MM.1S (cell line): ENCODE measurements around the gene RFPL4AL1.
A peak's percentile ranks its signal among the peaks of the same experiment; 100 is the strongest.

ENCODE experiments used
- DNase-seq: peaks from one replicate; pipeline ENCODE4 v3.0.0-alpha.2; 2015
- H2AFZ ChIP-seq: fragments of 300-600 bp; sonication (generic); 2 replicates; pipeline ENCODE4 v1.6.0; 2016; ENCODE audit warnings: antibody characterized with exemption, low read length
- H3F3A ChIP-seq: fragments of 300-600 bp; sonication (generic); 2 replicates; pipeline ENCODE4 v1.6.1; 2016; ENCODE audit warnings: mild to moderate bottlenecking, antibody characterized with exemption, low read length, moderate library complexity, mixed read lengths; ENCODE audit not compliant: insufficient read depth
- H3K27ac ChIP-seq: fragments of 300-600 bp; sonication (generic); 2 replicates; pipeline ENCODE4 v1.5.1; 2016; ENCODE audit warnings: mild to moderate bottlenecking, low read length
- H3K27me3 ChIP-seq: fragments of 300-600 bp; sonication (generic); replicated peaks from 2 replicates; pipeline ENCODE4 v1.6.0; 2016; ENCODE audit warnings: low read length; ENCODE audit not compliant: insufficient read depth
- H3K36me3 ChIP-seq: fragments of 300-600 bp; sonication (generic); replicated peaks from 2 replicates; pipeline ENCODE4 v1.6.1; 2016; ENCODE audit warnings: mild to moderate bottlenecking, low read length, mixed read lengths; ENCODE audit not compliant: insufficient read depth
- H3K4me1 ChIP-seq: fragments of 300-600 bp; sonication (generic); 2 replicates; pipeline ENCODE4 v1.6.1; 2016; ENCODE audit warnings: low read length, mixed read lengths
- H3K4me2 ChIP-seq: fragments of 300-600 bp; sonication (generic); 2 replicates; pipeline ENCODE4 v1.6.0; 2016; ENCODE audit warnings: low read depth, low read length
- H3K4me3 ChIP-seq: fragments of 300-600 bp; sonication (generic); 2 replicates; pipeline ENCODE4 v1.5.1; 2016; ENCODE audit warnings: low read length, mixed read lengths
- H3K79me2 ChIP-seq: fragments of 300-600 bp; sonication (generic); 2 replicates; pipeline ENCODE4 v1.6.1; 2016; ENCODE audit warnings: mixed run types, low read length, mixed read lengths
- H3K9ac ChIP-seq: fragments of 300-600 bp; sonication (generic); 2 replicates; pipeline ENCODE4 v1.6.1; 2016; ENCODE audit warnings: low read length, mixed read lengths
- H3K9me2 ChIP-seq: fragments of 300-600 bp; sonication (generic); replicated peaks from 2 replicates; pipeline ENCODE4 v1.6.1; 2016; ENCODE audit warnings: mild to moderate bottlenecking, low read length, mixed read lengths; ENCODE audit not compliant: insufficient read depth
- H3K9me3 ChIP-seq: fragments of 300-600 bp; sonication (generic); replicated peaks from 2 replicates; pipeline ENCODE4 v1.6.1; 2016; ENCODE audit warnings: mild to moderate bottlenecking, low read length, mixed read lengths; ENCODE audit not compliant: insufficient read depth
- H4K20me1 ChIP-seq: fragments of 300-600 bp; sonication (generic); 2 replicates; pipeline ENCODE4 v1.6.1; 2016; ENCODE audit warnings: mild to moderate bottlenecking, low read length, moderate library complexity, mixed read lengths; ENCODE audit not compliant: insufficient read depth
- EZH2 ChIP-seq: fragments of 300-600 bp; sonication (generic); optimal IDR thresholded peaks from 2 replicates; pipeline ENCODE3; 2017; ENCODE audit warnings: low read depth, mild to moderate bottlenecking, antibody characterized with exemption, low read length, mixed read lengths
- EZH2phosphoT487 ChIP-seq: fragments of 300-600 bp; sonication (generic); IDR thresholded peaks from 2 replicates; pipeline ENCODE4 v1.6.1; 2018; ENCODE audit warnings: antibody characterized with exemption, low read length
- TF ChIP-seq, protein P1 (sequence below): fragments of 300-600 bp; sonication (generic); IDR thresholded peaks from 2 replicates; pipeline ENCODE4 v1.5.1; 2016; ENCODE audit warnings: antibody characterized with exemption, low read length, mixed read lengths

RFPL4AL1 gene

DNA sequence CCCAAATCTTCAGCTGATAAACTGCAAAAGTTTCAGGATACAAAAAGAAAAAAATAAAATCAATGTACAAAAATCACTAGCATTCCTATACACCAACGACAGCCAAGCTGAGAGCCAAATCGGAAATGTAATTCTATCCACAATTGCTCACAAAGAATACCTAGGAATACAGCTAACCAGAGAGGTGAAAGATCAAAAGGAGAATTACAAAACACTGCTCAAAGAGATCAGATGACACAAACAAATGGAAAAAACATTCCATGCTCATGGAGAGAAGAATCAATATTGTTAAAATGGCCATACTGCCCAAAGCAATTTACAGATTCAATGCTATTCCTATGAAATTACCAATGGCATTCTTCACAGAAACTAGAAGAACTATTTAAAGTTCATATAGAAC is 33.4 kb downstream of the RFPL4AL1 start:
- H3F3A ChIP-seq, result no peaks in the 10 kb centered on the region
- H3K9me2 ChIP-seq, result no peaks in the 10 kb centered on the region
- no peaks in the 10 kb centered on the region for H3K79me2 ChIP-seq
- no peaks in the 10 kb centered on the region for H3K9me3 ChIP-seq
- H4K20me1 ChIP-seq, result no peaks in the 10 kb centered on the region
- no peak overlapping the region for H3K4me3 ChIP-seq
- H2AFZ ChIP-seq, result no peak overlapping the region
- H3K9ac ChIP-seq, result no peak overlapping the region
- no peaks in the 10 kb centered on the region for H3K27me3 ChIP-seq
- no peaks in the 10 kb centered on the region for H3K4me1 ChIP-seq
- no peak overlapping the region for H3K4me2 ChIP-seq
- no peak overlapping the region for H3K27ac ChIP-seq
- no peak for DNase-seq
- TF ChIP-seq EZH2phosphoT487, result no peak
- TF ChIP-seq, protein P1, sequence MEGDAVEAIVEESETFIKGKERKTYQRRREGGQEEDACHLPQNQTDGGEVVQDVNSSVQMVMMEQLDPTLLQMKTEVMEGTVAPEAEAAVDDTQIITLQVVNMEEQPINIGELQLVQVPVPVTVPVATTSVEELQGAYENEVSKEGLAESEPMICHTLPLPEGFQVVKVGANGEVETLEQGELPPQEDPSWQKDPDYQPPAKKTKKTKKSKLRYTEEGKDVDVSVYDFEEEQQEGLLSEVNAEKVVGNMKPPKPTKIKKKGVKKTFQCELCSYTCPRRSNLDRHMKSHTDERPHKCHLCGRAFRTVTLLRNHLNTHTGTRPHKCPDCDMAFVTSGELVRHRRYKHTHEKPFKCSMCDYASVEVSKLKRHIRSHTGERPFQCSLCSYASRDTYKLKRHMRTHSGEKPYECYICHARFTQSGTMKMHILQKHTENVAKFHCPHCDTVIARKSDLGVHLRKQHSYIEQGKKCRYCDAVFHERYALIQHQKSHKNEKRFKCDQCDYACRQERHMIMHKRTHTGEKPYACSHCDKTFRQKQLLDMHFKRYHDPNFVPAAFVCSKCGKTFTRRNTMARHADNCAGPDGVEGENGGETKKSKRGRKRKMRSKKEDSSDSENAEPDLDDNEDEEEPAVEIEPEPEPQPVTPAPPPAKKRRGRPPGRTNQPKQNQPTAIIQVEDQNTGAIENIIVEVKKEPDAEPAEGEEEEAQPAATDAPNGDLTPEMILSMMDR, result no peak
- TF ChIP-seq EZH2, result no peak
- H3K36me3 ChIP-seq, result no peaks in the 10 kb centered on the region

DNA sequence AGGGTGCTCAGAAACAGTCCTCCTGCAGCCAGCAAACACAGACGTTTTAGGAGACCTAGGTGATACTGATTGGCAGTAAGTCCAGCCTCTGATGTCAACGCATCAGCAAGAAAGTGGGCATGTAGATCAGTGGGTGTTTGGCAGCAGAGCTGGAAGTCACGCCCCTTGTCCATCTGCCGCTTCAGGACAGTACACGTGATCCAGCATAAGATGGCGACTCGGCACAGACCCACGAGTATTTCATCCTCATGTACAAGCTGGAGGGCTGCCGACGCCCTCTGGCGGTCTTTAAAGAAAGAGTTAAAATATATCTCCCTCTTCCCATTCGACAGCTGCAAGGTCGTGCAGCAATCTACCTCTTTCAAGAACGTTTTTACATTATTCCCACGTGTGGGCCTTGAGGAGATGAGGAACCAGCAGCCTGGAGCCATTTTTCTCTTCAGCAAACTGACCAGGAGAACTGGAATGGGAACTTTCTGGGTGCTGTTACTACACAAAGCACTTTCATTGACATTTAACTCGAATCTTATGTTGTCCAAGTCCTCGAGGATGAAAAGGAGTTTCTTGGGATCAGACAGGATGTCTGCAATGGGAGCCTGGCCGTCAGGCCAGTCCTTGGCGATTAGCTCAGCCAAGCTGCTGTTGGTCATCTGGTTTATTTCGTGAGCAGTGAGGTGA is 40.6 kb downstream of the RFPL4AL1 start:
- Histone ChIP-seq H3K27ac (no peak overlapping the region), H2AFZ (peak overlapping the region; percentile 45; the same call in 1 of the 2 replicates), H3K4me1 (peaks cover 7% of the 10 kb centered on the region; the same call in 1 of the 2 replicates), H3K36me3 (no peaks in the 10 kb centered on the region), H3K9me2 (no peaks in the 10 kb centered on the region), H4K20me1 (no peaks in the 10 kb centered on the region), H3K9ac (no peak overlapping the region), H3K4me2 (no peak overlapping the region), H3K9me3 (no peaks in the 10 kb centered on the region), H3F3A (no peaks in the 10 kb centered on the region), H3K4me3 (no peak overlapping the region), H3K27me3 (no peaks in the 10 kb centered on the region), H3K79me2 (no peaks in the 10 kb centered on the region)
- DNase-seq, result peak; percentile 48
- TF ChIP-seq, protein P1, result peak; percentile 37; the same call in 1 of the 2 replicates
- TF ChIP-seq EZH2phosphoT487 (no peak), EZH2 (no peak)

DNA sequence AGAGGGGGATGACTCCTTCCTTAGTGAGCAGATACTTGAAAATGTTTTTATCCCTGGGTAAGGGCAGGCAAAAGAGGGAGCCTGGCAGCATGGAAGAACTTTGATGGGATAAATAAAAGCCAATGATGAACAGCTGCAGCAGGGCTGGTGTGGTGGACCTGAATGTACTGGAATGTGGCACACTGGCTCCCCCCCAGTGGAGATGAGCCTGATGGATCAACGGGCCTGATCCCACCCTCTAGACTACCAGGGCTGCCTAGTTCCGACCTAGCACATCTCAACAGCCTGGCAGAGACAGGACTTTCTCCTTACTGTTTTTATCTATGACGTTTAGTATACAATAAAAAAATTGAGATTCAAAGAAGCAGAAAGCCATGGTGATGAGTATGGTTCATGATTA is 42.4 kb downstream of the RFPL4AL1 start:
- H3K27me3 ChIP-seq, result no peaks in the 10 kb centered on the region
- no peaks in the 10 kb centered on the region for H3K9me2 ChIP-seq
- H3F3A ChIP-seq, result no peaks in the 10 kb centered on the region
- no peak overlapping the region for H2AFZ ChIP-seq
- H3K9ac ChIP-seq, result no peak overlapping the region
- H3K9me3 ChIP-seq, result no peaks in the 10 kb centered on the region
- TF ChIP-seq, protein P1, result no peak
- no peak for TF ChIP-seq EZH2
- no peak overlapping the region for H3K4me2 ChIP-seq
- no peaks in the 10 kb centered on the region for H3K36me3 ChIP-seq
- H3K4me3 ChIP-seq, result no peak overlapping the region
- H3K27ac ChIP-seq, result no peak overlapping the region
- no peaks in the 10 kb centered on the region for H3K79me2 ChIP-seq
- DNase-seq, result no peak
- H3K4me1 ChIP-seq, result peaks cover 7% of the 10 kb centered on the region; the same call in 1 of the 2 replicates
- no peaks in the 10 kb centered on the region for H4K20me1 ChIP-seq
